Endothelial cell of umbilical vein (primary cell): ENCODE results near the gene RPS6KA5. TPM values are rescaled to one million over a fixed set of nuclear protein-coding genes. Genes with fewer than 3 reads are reported as not detected.

Source experiments
- BruUV-seq: library from RNA; stranded (reverse); fragments of 400-500 nt; replicated peaks from 2 replicates; lab custom pipeline; 2021; lab: Mats Ljungman, UMichigan
- CTCF ChIA-PET: fragments of 300-600, 350-600 bp; sonication (Branson Sonifier 250); formaldehyde crosslinking; loops from one replicate; lab custom pipeline; 2021; ENCODE audit warnings: antibody characterized with exemption, inconsistent platforms; lab: Charles Lee
- POLR2A ChIA-PET: fragments of 300-600, 350-600 bp; sonication (Branson Sonifier 250); formaldehyde crosslinking; loops from one replicate; lab custom pipeline; 2021; ENCODE audit warnings: antibody characterized with exemption, inconsistent platforms; lab: Charles Lee
- DNase-seq: peaks from one replicate; pipeline ENCODE4 v3.0.0-alpha.2; 2011; ENCODE audit warnings: low read depth, low spot score
- FAIRE-seq: peaks from 2 replicates; lab custom pipeline; 2011; peaks lifted over from hg19 to GRCh38; lab: Jason Lieb, UNC
- H2AFZ ChIP-seq: 2 replicates; pipeline ENCODE4 v1.6.0; 2012; ENCODE audit warnings: low read depth, low read length, control low read depth, inconsistent platforms
- H3K27ac ChIP-seq: 2 replicates; pipeline ENCODE4 v1.5.1; 2011; ENCODE audit warnings: low read depth, mild to moderate bottlenecking, control low read depth, low read length, moderate library complexity; ENCODE audit not compliant: insufficient read depth
- H3K27me3 ChIP-seq, 2 experiments: 2 replicates each; pipeline versions ENCODE4 v1.6.0 to v1.6.1; 2011; ENCODE audit warnings: low read length in 2 of 2, mixed read lengths in 1 of 2; ENCODE audit not compliant: control insufficient read depth in 2 of 2, insufficient read depth in 2 of 2
- H3K36me3 ChIP-seq, 2 experiments: 2 replicates in 1 of 2; 3 replicates in 1 of 2; pipeline ENCODE4 v1.5.1; 2011; ENCODE audit warnings: low read length in 2 of 2, mild to moderate bottlenecking in 1 of 2, moderate library complexity in 1 of 2; ENCODE audit not compliant: control insufficient read depth in 2 of 2, insufficient read depth in 2 of 2; ENCODE audit errors: extremely low read depth in 1 of 2
- H3K4me1 ChIP-seq: 3 replicates; pipeline ENCODE4 v1.5.1; 2011; ENCODE audit warnings: mild to moderate bottlenecking, low read length; ENCODE audit not compliant: control insufficient read depth, insufficient read depth; ENCODE audit errors: extremely low read depth
- H3K4me2 ChIP-seq: 2 replicates; pipeline ENCODE4 v1.6.1; 2011; ENCODE audit warnings: low read length, control low read depth, mixed read lengths; ENCODE audit not compliant: insufficient read depth
- H3K4me3 ChIP-seq, 3 experiments: fragments of 200-600 bp in 1 of 3; sonication (generic), shearing (Covaris generic) in 1 of 3; replicated peaks in 1 of 3; 2 replicates each; pipeline ENCODE4 v1.5.1; 2011 to 2016; ENCODE audit warnings: control low read depth in 3 of 3, low read length in 3 of 3, mild to moderate bottlenecking in 2 of 3, inconsistent platforms in 1 of 3, low read depth in 1 of 3, moderate library complexity in 1 of 3; ENCODE audit not compliant: insufficient read depth in 1 of 3
- H3K79me2 ChIP-seq: 2 replicates; pipeline ENCODE4 v1.6.0; 2012; ENCODE audit warnings: low read length, inconsistent platforms; ENCODE audit not compliant: control insufficient read depth, insufficient read depth
- H3K9ac ChIP-seq: replicated peaks from 2 replicates; pipeline ENCODE3; 2011; ENCODE audit warnings: low read length, control low read depth; ENCODE audit not compliant: insufficient read depth; ENCODE audit errors: extremely low read depth
- H3K9me1 ChIP-seq: replicated peaks from 3 replicates; pipeline ENCODE4 v1.6.0; 2011; ENCODE audit warnings: mild to moderate bottlenecking, low read length; ENCODE audit not compliant: control insufficient read depth, insufficient read depth; ENCODE audit errors: extremely low read depth
- H3K9me3 ChIP-seq: replicated peaks from 2 replicates; pipeline ENCODE4 v1.5.1; 2012; ENCODE audit warnings: low read length, inconsistent platforms; ENCODE audit not compliant: control insufficient read depth, insufficient read depth
- H4K20me1 ChIP-seq: replicated peaks from 2 replicates; pipeline ENCODE3; 2011; ENCODE audit warnings: mild to moderate bottlenecking, low read length; ENCODE audit not compliant: control insufficient read depth, insufficient read depth; ENCODE audit errors: extremely low read depth
- EZH2 ChIP-seq: IDR thresholded peaks from 2 replicates; pipeline ENCODE4 v1.6.1; 2012; ENCODE audit warnings: borderline replicate concordance, low read depth, mild to moderate bottlenecking, moderate library complexity, low read length, inconsistent platforms; ENCODE audit not compliant: severe bottlenecking
- FOS ChIP-seq: IDR thresholded peaks from 2 replicates; pipeline ENCODE4 v1.6.1; 2011; ENCODE audit warnings: mild to moderate bottlenecking, low read length, moderate library complexity, borderline replicate concordance; ENCODE audit not compliant: insufficient read depth
- GATA2 ChIP-seq: IDR thresholded peaks from 2 replicates; pipeline ENCODE4 v1.7.0; 2011; ENCODE audit warnings: low read depth, mild to moderate bottlenecking, moderate library complexity, mixed read lengths, low read length; ENCODE audit not compliant: insufficient read length, insufficient read depth
- JUN ChIP-seq: IDR thresholded peaks from 2 replicates; pipeline ENCODE4 v1.6.1; 2011; ENCODE audit warnings: borderline replicate concordance, low read depth; ENCODE audit not compliant: insufficient read length, insufficient read depth
- MYC ChIP-seq: IDR thresholded peaks from one replicate; pipeline ENCODE4 v1.6.1; 2011; ENCODE audit warnings: mild to moderate bottlenecking, low read depth, low read length
- POLR2A ChIP-seq: IDR thresholded peaks from 2 replicates; pipeline ENCODE4 v1.6.1; 2012; ENCODE audit warnings: low read depth, mild to moderate bottlenecking, control low read depth, low read length
- POLR2AphosphoS5 ChIP-seq: IDR thresholded peaks from 2 replicates; pipeline ENCODE4 v1.6.1; 2012; ENCODE audit warnings: low read depth, mild to moderate bottlenecking, control low read depth, low read length, moderate library complexity; ENCODE audit not compliant: insufficient read depth
- dilution Hi-C: fragments of 300-500 bp; cut with MboI; formaldehyde crosslinking; loops from one replicate; pipeline ENCODE4 v1.15.0; 2019; ENCODE audit warnings: low sequenced_read_pairs; ENCODE audit not compliant: extremely low pct_ligation_motif_present
- intact Hi-C: fragments of 100-400 bp; cut with micrococcal nuclease; formaldehyde crosslinking; loops from one replicate; pipeline ENCODE4 v1.10.0; 2022
- polyA plus RNA-seq, 4 experiments: library from polyadenylated mRNA; depleted of rRNA in 3 of 4; stranded (reverse) in 3 of 4; unstranded in 1 of 4; fragments of >200 nt; gene quantifications; 2 replicates each; pipeline versions ENCODE4 v1.2.1 to v1.2.3, GENCODE V29; 2011 to 2012; ENCODE audit warnings: missing spikeins in 1 of 4
- total RNA-seq: library from RNA; stranded (reverse); gene quantifications from 2 replicates; pipeline ENCODE4 v1.2.3, GENCODE V29; 2021
- TF ChIP-seq, protein P1 (sequence below): IDR thresholded peaks from 2 replicates; pipeline ENCODE4 v1.6.1; 2011; ENCODE audit not compliant: insufficient read depth, insufficient read length
- TF ChIP-seq, protein P2 (sequence below), 2 donors: IDR thresholded peaks; 1 replicate in 1 of 2; 2 replicates in 1 of 2; pipeline ENCODE4 v1.5.1; 2011; ENCODE audit warnings: low read length in 2 of 2, mild to moderate bottlenecking in 2 of 2, moderate library complexity in 2 of 2, control low read depth in 1 of 2, inconsistent platforms in 1 of 2, low read depth in 1 of 2; ENCODE audit not compliant: insufficient read depth in 1 of 2; ENCODE audit errors: extremely low read depth in 1 of 2

RPS6KA5 gene
- total and polyA plus RNA-seq, 2 donors (not counting 3 experiments of a cell fraction or from before 2014, with no cell fraction given) = 2.9 to 5.4 TPM

DNA sequence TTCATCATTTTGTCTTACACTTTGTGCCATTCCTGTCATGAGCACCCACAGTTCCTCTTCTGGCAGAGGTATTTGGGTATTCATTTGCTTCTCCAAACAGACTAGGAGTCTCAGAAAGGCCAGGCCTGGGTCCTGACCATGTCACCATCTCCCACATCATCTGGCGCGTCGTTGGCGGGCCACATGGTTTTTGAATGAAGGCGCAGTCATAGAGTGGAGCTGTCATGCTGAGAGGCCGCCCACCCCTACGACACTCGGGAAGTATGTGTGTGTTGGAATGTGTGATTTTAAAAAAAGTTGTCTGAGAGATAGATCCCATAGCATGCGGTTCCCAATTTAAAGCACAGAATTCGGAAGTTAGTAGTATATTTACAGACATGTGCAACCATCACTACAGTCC is 228.6 kb downstream of the RPS6KA5 start:
- CTCF ChIA-PET = interaction anchor here (0.6 to 1.3 kb wide), 3 partner anchors 13 to 527 kb away, joined by 3 to 4 read pairs (median 4); no protein-coding TSS in a partner anchor
- BruUV-seq = no TSS peak
- no peak overlapping the region for H3K27ac ChIP-seq
- H3K36me3 ChIP-seq = no peaks in the 10 kb centered on the region
- no peak for FAIRE-seq
- no peaks in the 10 kb centered on the region for H3K27me3 ChIP-seq
- H3K4me1 ChIP-seq = peaks cover 10% of the 10 kb centered on the region
- H2AFZ ChIP-seq = no peak overlapping the region
- H3K79me2 ChIP-seq = no peaks in the 10 kb centered on the region
- H3K4me2 ChIP-seq = no peak overlapping the region
- DNase-seq = no peak
- H3K9ac ChIP-seq = no peak overlapping the region
- no peaks in the 10 kb centered on the region for H4K20me1 ChIP-seq
- no peak overlapping the region for H3K4me3 ChIP-seq
- POLR2A ChIA-PET = no interaction called here
- TF ChIP-seq FOS (no peak), JUN (no peak), POLR2AphosphoS5 (no peak), EZH2 (no peak), MYC (no peak), POLR2A (no peak), GATA2 (no peak)
- TF ChIP-seq, protein P1, sequence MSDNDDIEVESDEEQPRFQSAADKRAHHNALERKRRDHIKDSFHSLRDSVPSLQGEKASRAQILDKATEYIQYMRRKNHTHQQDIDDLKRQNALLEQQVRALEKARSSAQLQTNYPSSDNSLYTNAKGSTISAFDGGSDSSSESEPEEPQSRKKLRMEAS = no peak
- TF ChIP-seq, protein P2, sequence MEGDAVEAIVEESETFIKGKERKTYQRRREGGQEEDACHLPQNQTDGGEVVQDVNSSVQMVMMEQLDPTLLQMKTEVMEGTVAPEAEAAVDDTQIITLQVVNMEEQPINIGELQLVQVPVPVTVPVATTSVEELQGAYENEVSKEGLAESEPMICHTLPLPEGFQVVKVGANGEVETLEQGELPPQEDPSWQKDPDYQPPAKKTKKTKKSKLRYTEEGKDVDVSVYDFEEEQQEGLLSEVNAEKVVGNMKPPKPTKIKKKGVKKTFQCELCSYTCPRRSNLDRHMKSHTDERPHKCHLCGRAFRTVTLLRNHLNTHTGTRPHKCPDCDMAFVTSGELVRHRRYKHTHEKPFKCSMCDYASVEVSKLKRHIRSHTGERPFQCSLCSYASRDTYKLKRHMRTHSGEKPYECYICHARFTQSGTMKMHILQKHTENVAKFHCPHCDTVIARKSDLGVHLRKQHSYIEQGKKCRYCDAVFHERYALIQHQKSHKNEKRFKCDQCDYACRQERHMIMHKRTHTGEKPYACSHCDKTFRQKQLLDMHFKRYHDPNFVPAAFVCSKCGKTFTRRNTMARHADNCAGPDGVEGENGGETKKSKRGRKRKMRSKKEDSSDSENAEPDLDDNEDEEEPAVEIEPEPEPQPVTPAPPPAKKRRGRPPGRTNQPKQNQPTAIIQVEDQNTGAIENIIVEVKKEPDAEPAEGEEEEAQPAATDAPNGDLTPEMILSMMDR (IDR thresholded peaks at IDR 0.05; ENCODE audit: extremely low read depth in 1 of 2, insufficient read depth in 1 of 2, low read depth in 1 of 2, low read length in 2 of 2) = no peak
- intact Hi-C loops = no loop called here
- no peaks in the 10 kb centered on the region for H3K9me1 ChIP-seq
- dilution Hi-C loops = no loop called here
- H3K9me3 ChIP-seq = no peaks in the 10 kb centered on the region
